Right lobe of liver (tissue), 6 donors: Measurements from ENCODE around the gene FADS3. TPM values are rescaled to one million over a fixed set of nuclear protein-coding genes. Genes with fewer than 3 reads are reported as not detected.

ENCODE experiments used
- ATAC-seq, 4 donors: fragments of 200-7000 bp; cut with Tn5 transposase; one replicate each; pipeline ENCODE4 v1.9.1; 2020; ENCODE audit warnings: mild to moderate bottlenecking in 4 of 4, moderate library complexity in 4 of 4
- DNase-seq, 3 donors: peaks; one replicate each; pipeline ENCODE4 v3.0.0-alpha.2; 2020
- H3K27ac ChIP-seq, 3 donors: fragments of 200-600 bp; one replicate each; pipeline ENCODE4 v1.8.0; 2022
- H3K27me3 ChIP-seq, 2 donors: fragments of 200-600 bp; one replicate each; pipeline ENCODE4 v1.8.0; 2022
- H3K36me3 ChIP-seq, 4 donors: fragments of 200-600 bp; sonication (generic) in 1 of 4; one replicate each; pipeline versions ENCODE4 v1.5.1 to v1.8.0; 2017 to 2022; ENCODE audit warnings: control low read depth in 1 of 4
- H3K4me1 ChIP-seq, 4 donors: fragments of 200-600 bp; sonication (generic) in 1 of 4; one replicate each; pipeline versions ENCODE4 v1.5.1 to v1.8.0; 2017 to 2022; ENCODE audit warnings: control low read depth in 1 of 4
- H3K4me3 ChIP-seq, 3 donors: fragments of 200-600 bp; one replicate each; pipeline ENCODE4 v1.8.0; 2022
- H3K9me3 ChIP-seq, 4 donors: fragments of 200-600 bp; sonication (generic) in 1 of 4; one replicate each; pipeline versions ENCODE4 v1.5.1 to v1.8.0; 2017 to 2022; ENCODE audit warnings: control low read depth in 1 of 4
- POLR2A ChIP-seq: fragments of 450-650 bp; IDR thresholded peaks from one replicate; pipeline ENCODE4 v1.6.1; 2017; ENCODE audit warnings: antibody characterized with exemption, mild to moderate bottlenecking
- WGBS: methylation state at CpG from one replicate; pipeline ENCODE4 v1.1.6; 2018; ENCODE audit warnings: low coverage, low lambda C conversion rate; ENCODE audit not compliant: insufficient coverage; ENCODE audit errors: missing lambda C conversion rate; 5-methylcytosine and 5-hydroxymethylcytosine counted together
- intact Hi-C, 2 donors: fragments of 100-400 bp; cut with DNase I; formaldehyde crosslinking; loops; one replicate each; pipeline versions ENCODE4 v1.11.2 to v1.14.1; 2022
- total RNA-seq, 6 experiments: library from RNA; depleted of rRNA in 2 of 6; stranded (reverse); fragments of >200 nt in 2 of 6; fragmentation: NEBNext Ultra II Directional in 3 of 6; extraction: Animal tissue kit (Norgen Biotek cat#: 25700) in 3 of 6; gene quantifications; one replicate each; pipeline versions ENCODE4 v1.1.0 to v1.2.4, GENCODE V29; 2016 to 2023
- TF ChIP-seq, protein P1 (sequence below), 4 donors: fragments of 200-600 bp in 3 of 4; fragments of 450-650 bp in 1 of 4; IDR thresholded peaks; one replicate each; pipeline versions ENCODE4 v1.5.1 to v1.8.0; 2016 to 2022; ENCODE audit warnings: antibody characterized with exemption in 4 of 4, mild to moderate bottlenecking in 2 of 4
- donor health status: DM: no; HTN: yes; CAD: no.
- donor health status: DM: no; HTN: no; CAD: no.
- donor health status: DM: no; HTN: no; CAD: no.
- donor health status: DM: no; HTN: yes; CAD: no.
- donor health status: DM: no; HTN: yes; CAD: no.

Gene FADS3
- total RNA-seq, 6 experiments from 2014 or later = 13.0 to 69.8 (median 22.7) TPM

DNA sequence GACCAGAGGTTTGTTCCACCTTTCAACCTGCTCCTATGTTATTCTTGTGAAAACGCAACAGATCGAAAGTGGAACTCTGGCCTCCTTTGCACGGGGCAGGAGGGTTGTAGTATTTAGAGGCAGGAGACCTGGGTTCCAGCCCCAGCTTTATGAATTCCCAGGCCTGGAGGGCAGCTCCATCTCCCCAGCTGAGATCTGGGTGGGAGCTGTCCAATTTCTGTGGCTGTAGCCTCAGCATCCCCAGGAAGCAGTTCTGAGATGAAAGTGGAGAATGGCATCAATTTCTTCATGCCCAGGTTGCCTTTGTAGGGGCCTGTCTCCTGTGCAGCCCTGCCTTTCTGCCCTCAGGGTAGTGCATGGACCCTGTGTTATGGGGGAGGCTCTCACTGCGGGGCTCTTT lies 59.1 kb downstream of the FADS3 start:
- intact Hi-C loops = no loop called here
- ATAC-seq (no peak), DNase-seq (no peak)
- H3K4me1 ChIP-seq = peaks cover 0 to 20% (median 9%) of the 10 kb centered on the region in 4 donors
- H3K4me3 ChIP-seq = no peak overlapping the region
- WGBS = 37% methylated on average over 3 of the region's 4 CpGs
- no peaks in the 10 kb centered on the region for H3K27me3 ChIP-seq
- no peaks in the 10 kb centered on the region for H3K9me3 ChIP-seq
- H3K27ac ChIP-seq = no peak overlapping the region
- TF ChIP-seq, protein P1, sequence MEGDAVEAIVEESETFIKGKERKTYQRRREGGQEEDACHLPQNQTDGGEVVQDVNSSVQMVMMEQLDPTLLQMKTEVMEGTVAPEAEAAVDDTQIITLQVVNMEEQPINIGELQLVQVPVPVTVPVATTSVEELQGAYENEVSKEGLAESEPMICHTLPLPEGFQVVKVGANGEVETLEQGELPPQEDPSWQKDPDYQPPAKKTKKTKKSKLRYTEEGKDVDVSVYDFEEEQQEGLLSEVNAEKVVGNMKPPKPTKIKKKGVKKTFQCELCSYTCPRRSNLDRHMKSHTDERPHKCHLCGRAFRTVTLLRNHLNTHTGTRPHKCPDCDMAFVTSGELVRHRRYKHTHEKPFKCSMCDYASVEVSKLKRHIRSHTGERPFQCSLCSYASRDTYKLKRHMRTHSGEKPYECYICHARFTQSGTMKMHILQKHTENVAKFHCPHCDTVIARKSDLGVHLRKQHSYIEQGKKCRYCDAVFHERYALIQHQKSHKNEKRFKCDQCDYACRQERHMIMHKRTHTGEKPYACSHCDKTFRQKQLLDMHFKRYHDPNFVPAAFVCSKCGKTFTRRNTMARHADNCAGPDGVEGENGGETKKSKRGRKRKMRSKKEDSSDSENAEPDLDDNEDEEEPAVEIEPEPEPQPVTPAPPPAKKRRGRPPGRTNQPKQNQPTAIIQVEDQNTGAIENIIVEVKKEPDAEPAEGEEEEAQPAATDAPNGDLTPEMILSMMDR (IDR thresholded peaks at IDR 0.05) = no peak
- TF ChIP-seq POLR2A = no peak
- no peaks in the 10 kb centered on the region for H3K36me3 ChIP-seq

DNA sequence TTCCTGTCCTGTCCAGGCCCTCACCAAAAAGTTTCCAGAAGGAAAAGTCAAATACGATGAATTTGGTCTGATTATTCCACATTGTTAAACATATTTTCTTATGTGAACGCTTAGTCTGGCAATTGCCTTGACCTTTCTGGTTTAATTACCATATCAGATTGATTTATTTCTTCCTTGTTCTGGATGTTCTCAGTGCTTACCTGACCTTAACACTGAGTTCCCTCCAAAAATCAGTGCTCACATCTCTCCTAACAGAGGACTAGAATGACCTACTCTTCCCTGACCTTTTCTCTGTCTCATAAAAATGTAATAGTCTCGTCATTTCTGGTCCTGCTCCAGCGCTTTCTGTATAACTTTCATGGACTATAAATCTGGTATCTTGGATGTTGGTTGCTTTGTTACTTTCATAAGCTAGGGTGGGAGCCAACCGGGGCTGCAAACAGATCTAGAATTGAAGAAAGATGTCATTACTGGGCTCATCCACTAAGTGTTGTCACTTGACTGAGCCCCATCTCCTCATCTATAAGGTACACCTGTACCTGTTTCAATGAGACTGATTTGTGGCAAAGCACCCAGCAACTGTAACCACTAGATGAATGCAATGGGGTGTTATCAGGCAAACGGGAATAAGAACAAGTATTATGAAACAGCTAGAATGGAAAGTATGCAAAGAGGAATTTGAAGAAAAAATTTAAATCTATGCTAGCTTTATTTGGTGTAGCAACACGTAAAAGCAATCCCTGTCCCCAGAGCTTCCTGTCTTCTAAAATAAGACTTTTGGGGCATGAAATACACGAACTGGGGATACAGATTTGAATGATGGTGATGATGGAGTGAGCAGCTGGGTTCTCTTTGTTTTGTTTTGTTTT lies 60.9 kb downstream of the FADS3 start:
- peak overlapping the region in 1 of 3 donors; percentile 64 for H3K27ac ChIP-seq
- no peaks in the 10 kb centered on the region for H3K27me3 ChIP-seq
- no peaks in the 10 kb centered on the region for H3K9me3 ChIP-seq
- WGBS = 37% methylated on average over 8 of the region's 8 CpGs
- DNase-seq = no peak
- no peak overlapping the region for H3K4me3 ChIP-seq
- H3K36me3 ChIP-seq = no peaks in the 10 kb centered on the region
- TF ChIP-seq, protein P1 (IDR thresholded peaks at IDR 0.05) = no peak
- TF ChIP-seq POLR2A = no peak
- peaks cover 0 to 20% (median 9%) of the 10 kb centered on the region in 4 donors for H3K4me1 ChIP-seq
- intact Hi-C loops = no loop called here
- ATAC-seq = no peak

DNA sequence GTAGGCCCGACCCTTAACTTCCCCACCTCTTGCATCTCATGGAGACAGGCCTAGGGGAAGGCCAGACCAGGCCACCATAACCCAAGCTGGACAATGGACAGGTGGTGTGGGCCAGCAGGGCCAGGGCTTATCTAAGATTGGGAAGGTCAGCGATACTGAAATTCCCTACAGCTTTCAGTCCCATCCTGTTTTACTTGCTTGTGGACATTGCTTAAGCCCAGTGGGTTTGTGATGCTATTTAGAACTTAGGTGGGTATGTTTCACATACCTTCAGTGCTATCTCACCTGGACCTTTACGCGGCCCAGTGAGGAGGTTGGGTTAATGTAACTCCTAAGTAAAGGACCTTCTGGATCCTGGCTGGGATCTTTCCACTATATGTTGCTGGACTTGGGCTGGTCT lies 61.5 kb downstream of the FADS3 start:
- Histone ChIP-seq H3K27ac (peak overlapping the region in 1 of 3 donors; percentile 64), H3K4me1 (peaks cover 0 to 20% (median 9%) of the 10 kb centered on the region in 4 donors), H3K4me3 (peak overlapping the region in 2 of 3 donors; percentile 56 to 57), H3K36me3 (no peaks in the 10 kb centered on the region), H3K27me3 (no peaks in the 10 kb centered on the region), H3K9me3 (no peaks in the 10 kb centered on the region)
- WGBS = 46% methylated on average over 2 of the region's 4 CpGs
- ATAC-seq (no peak), DNase-seq (no peak)
- intact Hi-C loops = no loop called here
- TF ChIP-seq, protein P1 (IDR thresholded peaks at IDR 0.05) = no peak
- TF ChIP-seq POLR2A = no peak

DNA sequence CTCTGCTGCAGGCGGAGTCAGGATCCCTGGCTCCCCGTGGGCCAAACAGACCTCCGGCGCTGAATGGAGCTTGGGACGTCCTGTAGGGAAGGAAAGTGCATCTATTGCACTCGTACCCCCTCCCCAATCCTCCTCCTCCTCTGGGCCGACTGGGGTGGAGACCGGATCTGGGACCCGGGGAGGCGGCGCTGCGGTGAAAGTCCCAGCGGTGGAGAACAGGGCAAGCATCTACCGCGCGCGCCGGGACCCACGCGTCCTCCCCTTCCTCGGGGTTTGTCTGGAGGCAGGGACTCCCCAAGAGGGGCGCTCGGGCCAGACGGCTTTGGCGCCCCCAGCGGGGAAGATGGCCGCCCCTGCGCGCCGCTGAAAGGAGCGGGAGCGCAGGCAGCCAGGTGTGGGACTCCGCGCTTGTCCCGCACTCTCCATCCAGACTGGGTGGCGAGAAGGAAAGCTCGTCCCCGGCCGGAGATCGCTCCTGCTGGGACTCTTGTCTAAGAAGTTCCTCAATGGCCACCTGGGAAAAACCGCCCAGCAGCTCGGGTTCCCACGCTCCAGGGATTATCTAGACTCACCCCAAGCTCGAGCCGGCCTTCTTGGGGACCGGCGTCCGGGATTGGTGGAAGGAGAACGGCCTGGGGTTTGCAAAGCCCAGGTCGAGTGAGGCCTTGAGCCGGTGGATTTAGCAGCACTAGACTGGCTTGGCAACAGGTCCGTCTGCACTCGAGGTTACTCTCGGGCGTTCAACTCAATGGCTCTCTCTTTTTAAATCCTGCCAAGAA lies 62.5 kb downstream of the FADS3 start:
- WGBS = 0% methylated on average over 7 of the region's 55 CpGs
- intact Hi-C loops = no loop called here

More for the DNA sequence above, 62.5 kb downstream of the FADS3 start:
- Histone ChIP-seq H3K9me3 (no peaks in the 10 kb centered on the region), H3K36me3 (no peaks in the 10 kb centered on the region), H3K27me3 (no peaks in the 10 kb centered on the region), H3K4me3 (peak overlapping the region; percentile 56 to 62 (median 57)), H3K27ac (peak overlapping the region; percentile 55 to 64 (median 64)), H3K4me1 (peaks cover 0 to 20% (median 9%) of the 10 kb centered on the region in 4 donors)
- no peak for TF ChIP-seq POLR2A
- TF ChIP-seq, protein P1 (IDR thresholded peaks at IDR 0.05) = peak in 3 of 4 donors; percentile 23 to 41 (median 26)
- peak; percentile 32 to 66 (median 62) for ATAC-seq
- peak in 2 of 3 donors; percentile 44 to 70 for DNase-seq
